ENCODE data around the gene CD96.

- TF ChIP-seq CTCF (IDR thresholded peaks at IDR 0.05 in 8 of 11, conservative IDR thresholded peaks at IDR 0.05 in 3 of 11) = no peak
- TF ChIP-seq POLR2A (IDR thresholded peaks at IDR 0.05) = no peak
Measured at GRCh38 chr3:111534701-111535100, 7.3 kb upstream of the CD96 start.

Measured in spleen (tissue), 7 donors.